ENCODE data around the gene ADAMTSL3. TPM values are rescaled to one million over a fixed set of nuclear protein-coding genes. Genes with fewer than 3 reads are reported as not detected.

The ADAMTSL3 gene
- total and polyA plus RNA-seq, 2 of the 8 experiments (the other 6 are each of a cell fraction or from before 2014, with no cell fraction given), result 0.35 to 1.4 TPM

GRCh38 chr15:83943043-83943442 is 289.1 kb downstream of the ADAMTSL3 start (continued):
- no peak for TF ChIP-seq RXRA (IDR thresholded peaks at IDR 0.05; ENCODE audit: insufficient read depth, low read depth, low read length)
- no peak for TF ChIP-seq SP4 (IDR thresholded peaks at IDR 0.05; ENCODE audit: low read length)
- TF ChIP-seq, protein P1, sequence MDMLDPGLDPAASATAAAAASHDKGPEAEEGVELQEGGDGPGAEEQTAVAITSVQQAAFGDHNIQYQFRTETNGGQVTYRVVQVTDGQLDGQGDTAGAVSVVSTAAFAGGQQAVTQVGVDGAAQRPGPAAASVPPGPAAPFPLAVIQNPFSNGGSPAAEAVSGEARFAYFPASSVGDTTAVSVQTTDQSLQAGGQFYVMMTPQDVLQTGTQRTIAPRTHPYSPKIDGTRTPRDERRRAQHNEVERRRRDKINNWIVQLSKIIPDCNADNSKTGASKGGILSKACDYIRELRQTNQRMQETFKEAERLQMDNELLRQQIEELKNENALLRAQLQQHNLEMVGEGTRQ (IDR thresholded peaks at IDR 0.05; ENCODE audit: low read length), result no peak
- no peak for TF ChIP-seq PHF8 (conservative IDR thresholded peaks at IDR 0.05; ENCODE audit: low read depth, low read length)
- no peak for TF ChIP-seq ASH2L (IDR thresholded peaks at IDR 0.05; ENCODE audit: low read length)
- no peak for TF ChIP-seq HDAC2 (IDR thresholded peaks at IDR 0.05; ENCODE audit: borderline replicate concordance in 1 of 2, low read depth in 2 of 2, low read length in 2 of 2)
- TF ChIP-seq POLR2AphosphoS5 (IDR thresholded peaks at IDR 0.05; ENCODE audit: low read depth, low read length), result no peak
